Endothelial cell of umbilical vein (primary cell): ENCODE measurements around the gene NHLRC1. TPM values are rescaled to one million over a fixed set of nuclear protein-coding genes. Genes with fewer than 3 reads are reported as not detected.

Experiments used
- BruUV-seq: library from RNA; stranded (reverse); fragments of 400-500 nt; replicated peaks from 2 replicates; lab custom pipeline; 2021; lab: Mats Ljungman, UMichigan
- CTCF ChIA-PET: fragments of 300-600, 350-600 bp; sonication (Branson Sonifier 250); formaldehyde crosslinking; loops from one replicate; lab custom pipeline; 2021; ENCODE audit warnings: antibody characterized with exemption, inconsistent platforms; lab: Charles Lee
- POLR2A ChIA-PET: fragments of 300-600, 350-600 bp; sonication (Branson Sonifier 250); formaldehyde crosslinking; loops from one replicate; lab custom pipeline; 2021; ENCODE audit warnings: antibody characterized with exemption, inconsistent platforms; lab: Charles Lee
- DNase-seq: peaks from one replicate; pipeline ENCODE4 v3.0.0-alpha.2; 2011; ENCODE audit warnings: low read depth, low spot score
- FAIRE-seq: peaks from 2 replicates; lab custom pipeline; 2011; peaks lifted over from hg19 to GRCh38; lab: Jason Lieb, UNC
- H2AFZ ChIP-seq: 2 replicates; pipeline ENCODE4 v1.6.0; 2012; ENCODE audit warnings: low read depth, low read length, control low read depth, inconsistent platforms
- H3K27ac ChIP-seq: 2 replicates; pipeline ENCODE4 v1.5.1; 2011; ENCODE audit warnings: low read depth, mild to moderate bottlenecking, control low read depth, low read length, moderate library complexity; ENCODE audit not compliant: insufficient read depth
- H3K27me3 ChIP-seq, 2 experiments: 2 replicates each; pipeline versions ENCODE4 v1.6.0 to v1.6.1; 2011; ENCODE audit warnings: low read length in 2 of 2, mixed read lengths in 1 of 2; ENCODE audit not compliant: control insufficient read depth in 2 of 2, insufficient read depth in 2 of 2
- H3K36me3 ChIP-seq, 2 experiments: 2 replicates in 1 of 2; 3 replicates in 1 of 2; pipeline ENCODE4 v1.5.1; 2011; ENCODE audit warnings: low read length in 2 of 2, mild to moderate bottlenecking in 1 of 2, moderate library complexity in 1 of 2; ENCODE audit not compliant: control insufficient read depth in 2 of 2, insufficient read depth in 2 of 2; ENCODE audit errors: extremely low read depth in 1 of 2
- H3K4me1 ChIP-seq: 3 replicates; pipeline ENCODE4 v1.5.1; 2011; ENCODE audit warnings: mild to moderate bottlenecking, low read length; ENCODE audit not compliant: control insufficient read depth, insufficient read depth; ENCODE audit errors: extremely low read depth
- H3K4me2 ChIP-seq: 2 replicates; pipeline ENCODE4 v1.6.1; 2011; ENCODE audit warnings: low read length, control low read depth, mixed read lengths; ENCODE audit not compliant: insufficient read depth
- H3K4me3 ChIP-seq, 3 experiments: fragments of 200-600 bp in 1 of 3; sonication (generic), shearing (Covaris generic) in 1 of 3; replicated peaks in 1 of 3; 2 replicates each; pipeline ENCODE4 v1.5.1; 2011 to 2016; ENCODE audit warnings: control low read depth in 3 of 3, low read length in 3 of 3, mild to moderate bottlenecking in 2 of 3, inconsistent platforms in 1 of 3, low read depth in 1 of 3, moderate library complexity in 1 of 3; ENCODE audit not compliant: insufficient read depth in 1 of 3
- H3K79me2 ChIP-seq: 2 replicates; pipeline ENCODE4 v1.6.0; 2012; ENCODE audit warnings: low read length, inconsistent platforms; ENCODE audit not compliant: control insufficient read depth, insufficient read depth
- H3K9ac ChIP-seq: replicated peaks from 2 replicates; pipeline ENCODE3; 2011; ENCODE audit warnings: low read length, control low read depth; ENCODE audit not compliant: insufficient read depth; ENCODE audit errors: extremely low read depth
- H3K9me1 ChIP-seq: replicated peaks from 3 replicates; pipeline ENCODE4 v1.6.0; 2011; ENCODE audit warnings: mild to moderate bottlenecking, low read length; ENCODE audit not compliant: control insufficient read depth, insufficient read depth; ENCODE audit errors: extremely low read depth
- H3K9me3 ChIP-seq: replicated peaks from 2 replicates; pipeline ENCODE4 v1.5.1; 2012; ENCODE audit warnings: low read length, inconsistent platforms; ENCODE audit not compliant: control insufficient read depth, insufficient read depth
- H4K20me1 ChIP-seq: replicated peaks from 2 replicates; pipeline ENCODE3; 2011; ENCODE audit warnings: mild to moderate bottlenecking, low read length; ENCODE audit not compliant: control insufficient read depth, insufficient read depth; ENCODE audit errors: extremely low read depth
- CTCF ChIP-seq, 2 donors: IDR thresholded peaks; 1 replicate in 1 of 2; 2 replicates in 1 of 2; pipeline ENCODE4 v1.5.1; 2011; ENCODE audit warnings: low read length in 2 of 2, mild to moderate bottlenecking in 2 of 2, moderate library complexity in 2 of 2, control low read depth in 1 of 2, inconsistent platforms in 1 of 2, low read depth in 1 of 2; ENCODE audit not compliant: insufficient read depth in 1 of 2; ENCODE audit errors: extremely low read depth in 1 of 2
- EZH2 ChIP-seq: IDR thresholded peaks from 2 replicates; pipeline ENCODE4 v1.6.1; 2012; ENCODE audit warnings: borderline replicate concordance, low read depth, mild to moderate bottlenecking, moderate library complexity, low read length, inconsistent platforms; ENCODE audit not compliant: severe bottlenecking
- FOS ChIP-seq: IDR thresholded peaks from 2 replicates; pipeline ENCODE4 v1.6.1; 2011; ENCODE audit warnings: mild to moderate bottlenecking, low read length, moderate library complexity, borderline replicate concordance; ENCODE audit not compliant: insufficient read depth
- GATA2 ChIP-seq: IDR thresholded peaks from 2 replicates; pipeline ENCODE4 v1.7.0; 2011; ENCODE audit warnings: low read depth, mild to moderate bottlenecking, moderate library complexity, mixed read lengths, low read length; ENCODE audit not compliant: insufficient read length, insufficient read depth
- JUN ChIP-seq: IDR thresholded peaks from 2 replicates; pipeline ENCODE4 v1.6.1; 2011; ENCODE audit warnings: borderline replicate concordance, low read depth; ENCODE audit not compliant: insufficient read length, insufficient read depth
- MYC ChIP-seq: IDR thresholded peaks from one replicate; pipeline ENCODE4 v1.6.1; 2011; ENCODE audit warnings: mild to moderate bottlenecking, low read depth, low read length
- POLR2A ChIP-seq: IDR thresholded peaks from 2 replicates; pipeline ENCODE4 v1.6.1; 2012; ENCODE audit warnings: low read depth, mild to moderate bottlenecking, control low read depth, low read length
- POLR2AphosphoS5 ChIP-seq: IDR thresholded peaks from 2 replicates; pipeline ENCODE4 v1.6.1; 2012; ENCODE audit warnings: low read depth, mild to moderate bottlenecking, control low read depth, low read length, moderate library complexity; ENCODE audit not compliant: insufficient read depth
- dilution Hi-C: fragments of 300-500 bp; cut with MboI; formaldehyde crosslinking; loops from one replicate; pipeline ENCODE4 v1.15.0; 2019; ENCODE audit warnings: low sequenced_read_pairs; ENCODE audit not compliant: extremely low pct_ligation_motif_present
- intact Hi-C: fragments of 100-400 bp; cut with micrococcal nuclease; formaldehyde crosslinking; loops from one replicate; pipeline ENCODE4 v1.10.0; 2022
- polyA plus RNA-seq, 4 experiments: library from polyadenylated mRNA; depleted of rRNA in 3 of 4; stranded (reverse) in 3 of 4; unstranded in 1 of 4; fragments of >200 nt; gene quantifications; 2 replicates each; pipeline versions ENCODE4 v1.2.1 to v1.2.3, GENCODE V29; 2011 to 2012; ENCODE audit warnings: missing spikeins in 1 of 4
- total RNA-seq: library from RNA; stranded (reverse); gene quantifications from 2 replicates; pipeline ENCODE4 v1.2.3, GENCODE V29; 2021
- TF ChIP-seq, protein P1 (sequence below): IDR thresholded peaks from 2 replicates; pipeline ENCODE4 v1.6.1; 2011; ENCODE audit not compliant: insufficient read depth, insufficient read length

NHLRC1 gene
- total and polyA plus RNA-seq, 2 donors (not counting 3 experiments of a cell fraction or from before 2014, with no cell fraction given) = 1.7 to 2.3 TPM

DNA sequence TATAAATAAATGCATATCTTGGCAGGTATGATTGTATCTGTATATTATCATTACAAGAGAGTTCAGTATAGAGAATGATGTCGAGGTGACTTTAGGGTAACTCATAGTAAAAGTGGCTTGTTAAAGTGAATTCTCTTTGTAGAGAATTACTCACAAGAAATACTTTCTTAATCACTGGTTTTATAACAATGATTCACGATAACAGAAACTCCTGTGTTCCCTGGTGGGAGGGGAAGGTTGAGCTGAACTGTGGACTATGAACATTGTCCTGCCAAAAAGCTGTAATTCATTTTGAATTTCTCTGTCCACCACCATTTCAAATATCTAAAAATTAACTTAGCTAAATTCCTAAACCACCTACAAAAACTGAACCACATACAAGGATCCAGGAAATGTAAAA lies 24.7 kb upstream of the NHLRC1 start:
- ChIA-PET CTCF (interaction anchor here (1.1 to 1.2 kb wide), 2 partner anchors 9 to 13 kb away, joined by 3 to 5 read pairs; no protein-coding TSS in a partner anchor), POLR2A (no interaction called here)
- no peak overlapping the region for H3K9ac ChIP-seq
- TF ChIP-seq JUN (no peak), EZH2 (no peak), GATA2 (no peak), POLR2AphosphoS5 (no peak), FOS (no peak), MYC (no peak), POLR2A (no peak), CTCF (IDR thresholded peaks at IDR 0.05; ENCODE audit: extremely low read depth in 1 of 2, insufficient read depth in 1 of 2, low read depth in 1 of 2, low read length in 2 of 2) (no peak)
- TF ChIP-seq, protein P1, sequence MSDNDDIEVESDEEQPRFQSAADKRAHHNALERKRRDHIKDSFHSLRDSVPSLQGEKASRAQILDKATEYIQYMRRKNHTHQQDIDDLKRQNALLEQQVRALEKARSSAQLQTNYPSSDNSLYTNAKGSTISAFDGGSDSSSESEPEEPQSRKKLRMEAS = no peak
- no peak for DNase-seq
- no peak overlapping the region for H2AFZ ChIP-seq
- no peaks in the 10 kb centered on the region for H3K79me2 ChIP-seq
- no peaks in the 10 kb centered on the region for H3K4me1 ChIP-seq
- H3K27ac ChIP-seq = no peak overlapping the region
- H4K20me1 ChIP-seq = no peaks in the 10 kb centered on the region
- no peak for FAIRE-seq
- no TSS peak for BruUV-seq
- no peaks in the 10 kb centered on the region for H3K9me3 ChIP-seq
- H3K9me1 ChIP-seq = no peaks in the 10 kb centered on the region
- dilution Hi-C loops (no loop called here), intact Hi-C loops (no loop called here)
- no peaks in the 10 kb centered on the region for H3K27me3 ChIP-seq
- H3K4me2 ChIP-seq = no peak overlapping the region
- H3K36me3 ChIP-seq = peaks cover 0 to 1% of the 10 kb centered on the region in 2 experiments
- H3K4me3 ChIP-seq = no peak overlapping the region
